Measurements from ENCODE around the gene DDX28.

DDX28 gene

DNA sequence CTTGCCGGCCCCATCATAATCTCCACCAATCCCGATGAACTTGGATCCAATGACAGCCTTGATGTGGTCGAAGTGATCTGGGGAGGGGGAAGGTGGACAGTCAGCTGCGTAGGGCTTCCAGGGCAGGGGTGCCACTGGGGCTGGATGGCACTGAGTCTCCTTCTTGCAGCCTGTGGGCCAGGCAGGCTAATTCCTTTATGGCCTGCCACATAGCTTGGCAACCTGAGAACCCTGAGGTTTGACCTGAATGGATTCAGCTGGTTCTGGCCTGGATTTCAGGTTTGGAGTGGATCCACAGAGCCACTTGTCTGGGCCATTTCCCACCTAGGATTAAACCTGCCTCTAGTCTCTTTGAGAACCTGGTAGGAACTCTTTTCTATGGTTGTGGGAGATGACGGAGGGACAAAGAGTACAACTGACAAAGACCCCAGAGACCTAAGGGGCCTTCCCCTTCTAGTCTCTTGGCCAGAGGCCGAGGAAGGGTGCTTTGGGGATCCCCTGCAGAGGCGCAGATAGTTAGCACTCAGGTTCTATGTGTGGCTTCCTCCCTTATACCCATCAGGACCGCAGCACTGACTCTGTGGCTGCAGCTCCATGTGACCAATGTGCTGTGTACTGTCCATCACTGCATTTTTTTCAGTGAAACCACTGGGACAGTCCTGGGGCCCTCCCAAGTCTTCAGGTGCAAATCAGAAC is 33.6 kb downstream of the DDX28 start:
- DNase-seq (ENCODE audit: low read depth): no peak
- TF ChIP-seq, protein P1, sequence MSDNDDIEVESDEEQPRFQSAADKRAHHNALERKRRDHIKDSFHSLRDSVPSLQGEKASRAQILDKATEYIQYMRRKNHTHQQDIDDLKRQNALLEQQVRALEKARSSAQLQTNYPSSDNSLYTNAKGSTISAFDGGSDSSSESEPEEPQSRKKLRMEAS (IDR thresholded peaks at IDR 0.05; ENCODE audit: low read depth, low read length): no peak
- TF ChIP-seq, protein P2, sequence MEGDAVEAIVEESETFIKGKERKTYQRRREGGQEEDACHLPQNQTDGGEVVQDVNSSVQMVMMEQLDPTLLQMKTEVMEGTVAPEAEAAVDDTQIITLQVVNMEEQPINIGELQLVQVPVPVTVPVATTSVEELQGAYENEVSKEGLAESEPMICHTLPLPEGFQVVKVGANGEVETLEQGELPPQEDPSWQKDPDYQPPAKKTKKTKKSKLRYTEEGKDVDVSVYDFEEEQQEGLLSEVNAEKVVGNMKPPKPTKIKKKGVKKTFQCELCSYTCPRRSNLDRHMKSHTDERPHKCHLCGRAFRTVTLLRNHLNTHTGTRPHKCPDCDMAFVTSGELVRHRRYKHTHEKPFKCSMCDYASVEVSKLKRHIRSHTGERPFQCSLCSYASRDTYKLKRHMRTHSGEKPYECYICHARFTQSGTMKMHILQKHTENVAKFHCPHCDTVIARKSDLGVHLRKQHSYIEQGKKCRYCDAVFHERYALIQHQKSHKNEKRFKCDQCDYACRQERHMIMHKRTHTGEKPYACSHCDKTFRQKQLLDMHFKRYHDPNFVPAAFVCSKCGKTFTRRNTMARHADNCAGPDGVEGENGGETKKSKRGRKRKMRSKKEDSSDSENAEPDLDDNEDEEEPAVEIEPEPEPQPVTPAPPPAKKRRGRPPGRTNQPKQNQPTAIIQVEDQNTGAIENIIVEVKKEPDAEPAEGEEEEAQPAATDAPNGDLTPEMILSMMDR (IDR thresholded peaks at IDR 0.05; ENCODE audit: low read depth, low read length): no peak
- TF ChIP-seq POLR2A (IDR thresholded peaks at IDR 0.05; ENCODE audit: extremely low read depth, insufficient read length) (no peak), MYC (IDR thresholded peaks at IDR 0.05; ENCODE audit: low read depth, low read length) (no peak)

DNA sequence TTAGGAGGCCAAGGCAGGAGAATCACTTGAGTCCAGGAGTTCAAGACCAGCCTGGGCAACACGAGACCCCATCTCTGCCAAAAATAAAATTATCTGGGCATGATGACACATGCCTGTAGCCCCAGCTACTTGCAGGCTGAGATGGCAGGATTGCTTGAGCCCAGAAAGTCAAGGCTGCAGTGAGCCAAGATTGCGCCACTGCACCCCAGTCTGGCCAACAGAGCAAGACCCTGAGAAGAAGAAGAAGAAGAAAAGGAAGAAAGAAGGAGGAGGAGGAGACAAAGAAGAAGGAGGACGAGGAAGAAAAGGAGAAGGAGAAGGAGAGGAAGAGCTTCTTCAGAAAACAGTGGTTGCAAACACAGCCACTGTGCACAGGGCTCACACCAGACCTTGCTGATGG is 34.4 kb downstream of the DDX28 start:
- DNase-seq (ENCODE audit: low read depth): no peak
- no peak overlapping the region for H3K4me3 ChIP-seq (ENCODE audit: low read depth, low read length)
- TF ChIP-seq, protein P2 (IDR thresholded peaks at IDR 0.05; ENCODE audit: low read depth, low read length): no peak
- TF ChIP-seq, protein P1 (IDR thresholded peaks at IDR 0.05; ENCODE audit: low read depth, low read length): no peak
- TF ChIP-seq MYC (IDR thresholded peaks at IDR 0.05; ENCODE audit: low read depth, low read length) (no peak), POLR2A (IDR thresholded peaks at IDR 0.05; ENCODE audit: extremely low read depth, insufficient read length) (no peak)

More for the DNA sequence above, 33.6 kb downstream of the DDX28 start:
- no peak overlapping the region for H3K4me3 ChIP-seq (ENCODE audit: low read depth, low read length)

DNA sequence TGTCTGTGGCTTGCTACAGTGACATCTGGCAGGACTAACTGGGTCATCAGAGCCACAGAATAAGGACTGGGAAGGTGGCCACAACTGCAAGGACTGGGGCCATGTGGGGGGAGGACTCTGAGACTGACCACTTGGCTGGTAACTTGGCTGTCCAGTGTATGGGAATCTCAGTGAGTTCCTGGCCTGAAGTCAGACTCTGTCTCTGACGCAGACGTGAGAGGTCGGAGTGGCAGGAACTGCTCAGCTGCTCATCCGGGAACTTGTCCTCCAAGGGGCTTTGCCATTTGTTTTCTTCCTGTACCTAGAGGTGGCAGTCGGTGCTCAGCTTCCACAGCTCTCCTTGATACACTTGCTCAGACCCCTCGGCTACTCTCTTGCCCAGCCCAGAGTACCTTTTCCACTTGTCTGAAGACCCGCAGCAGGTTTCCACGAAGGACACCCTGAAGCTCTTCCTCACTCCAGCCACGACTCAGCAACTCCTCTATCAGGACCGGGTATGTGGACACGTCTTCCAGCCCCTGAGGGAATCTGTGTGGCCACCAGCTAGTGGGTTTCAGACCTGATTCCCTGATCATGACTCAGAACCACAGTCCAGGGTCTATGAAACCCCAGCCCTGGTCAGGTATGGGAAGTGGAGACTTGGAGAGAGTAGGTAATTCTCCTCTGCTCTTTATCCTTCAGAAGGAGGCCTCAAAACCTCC is 35.4 kb downstream of the DDX28 start:
- TF ChIP-seq POLR2A (IDR thresholded peaks at IDR 0.05; ENCODE audit: extremely low read depth, insufficient read length): no peak
- TF ChIP-seq, protein P2 (IDR thresholded peaks at IDR 0.05; ENCODE audit: low read depth, low read length): no peak
- TF ChIP-seq MYC (IDR thresholded peaks at IDR 0.05; ENCODE audit: low read depth, low read length): no peak
- TF ChIP-seq, protein P1 (IDR thresholded peaks at IDR 0.05; ENCODE audit: low read depth, low read length): no peak
- no peak for DNase-seq (ENCODE audit: low read depth)
- no peak overlapping the region for H3K4me3 ChIP-seq (ENCODE audit: low read depth, low read length)

DNA sequence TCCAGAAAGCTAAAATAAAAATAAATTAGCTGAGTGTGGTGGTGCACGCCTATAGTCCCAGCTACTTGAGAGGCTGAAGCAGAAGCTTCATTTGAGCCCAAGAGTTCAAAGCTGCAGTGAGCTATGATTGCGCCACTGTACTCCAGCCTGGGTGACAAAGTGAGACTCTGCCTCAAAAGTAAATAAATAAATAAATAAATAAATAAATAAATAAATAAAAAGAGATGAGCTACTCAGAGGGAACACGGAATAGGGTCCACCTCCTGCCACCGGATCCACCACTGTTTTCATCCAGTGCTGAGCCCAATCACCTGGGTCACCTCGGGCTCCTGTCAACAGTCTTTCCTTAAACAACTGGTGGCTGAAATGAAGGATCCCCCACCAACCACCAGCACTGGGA is 36.1 kb downstream of the DDX28 start:
- no peak for DNase-seq (ENCODE audit: low read depth)
- TF ChIP-seq, protein P2 (IDR thresholded peaks at IDR 0.05; ENCODE audit: low read depth, low read length): no peak
- TF ChIP-seq POLR2A (IDR thresholded peaks at IDR 0.05; ENCODE audit: extremely low read depth, insufficient read length): no peak
- TF ChIP-seq, protein P1 (IDR thresholded peaks at IDR 0.05; ENCODE audit: low read depth, low read length): no peak
- no peak for TF ChIP-seq MYC (IDR thresholded peaks at IDR 0.05; ENCODE audit: low read depth, low read length)
- H3K4me3 ChIP-seq (ENCODE audit: low read depth, low read length): no peak overlapping the region

DNA sequence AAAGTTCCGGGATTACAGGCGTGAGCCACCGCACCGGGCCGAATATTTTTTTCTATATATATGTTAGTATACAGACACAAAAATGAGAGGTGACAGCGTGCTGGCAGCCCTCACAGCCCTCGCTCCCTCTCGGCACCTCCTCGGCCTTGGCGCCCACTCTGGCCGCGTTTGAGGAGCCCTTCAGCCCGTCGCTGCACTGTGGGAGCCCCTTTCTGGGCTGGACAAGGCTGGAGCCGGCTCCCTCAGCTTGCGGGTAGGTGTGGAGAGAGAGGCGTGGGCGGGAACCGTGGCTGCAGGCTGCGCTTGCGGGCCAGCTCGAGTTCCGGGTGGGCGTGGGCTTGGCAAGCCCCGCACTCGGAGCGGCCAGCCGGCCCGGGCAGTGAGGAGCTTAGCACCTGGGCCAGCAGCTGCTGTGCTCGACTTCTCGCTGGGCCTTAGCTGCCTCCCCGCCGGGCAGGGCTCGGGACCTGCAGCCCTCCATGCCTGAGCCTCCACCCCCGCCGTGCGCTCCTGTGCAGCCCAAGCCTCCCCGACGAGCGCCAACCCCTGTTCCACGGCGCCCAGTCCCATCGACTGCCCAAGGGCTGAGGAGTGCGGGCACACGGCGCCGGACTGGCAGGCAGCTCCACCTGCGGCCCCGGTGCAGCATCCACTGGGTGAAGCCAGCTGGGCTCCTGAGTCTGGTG is 40.9 kb downstream of the DDX28 start:
- DNase-seq (ENCODE audit: low read depth): no peak
- H3K4me3 ChIP-seq (ENCODE audit: low read depth, low read length): no peak overlapping the region
- TF ChIP-seq POLR2A (IDR thresholded peaks at IDR 0.05; ENCODE audit: extremely low read depth, insufficient read length) (no peak), MYC (IDR thresholded peaks at IDR 0.05; ENCODE audit: low read depth, low read length) (no peak)
- TF ChIP-seq, protein P2 (IDR thresholded peaks at IDR 0.05; ENCODE audit: low read depth, low read length): no peak
- TF ChIP-seq, protein P1 (IDR thresholded peaks at IDR 0.05; ENCODE audit: low read depth, low read length): no peak

Measured in NB4 (cell line).